Tibial nerve (tissue), 4 donors: ENCODE measurements around the gene TP73.

Experiments used
- EP300 ChIP-seq, 2 donors: sonication (generic); formaldehyde crosslinking; IDR thresholded peaks; one replicate each; pipeline ENCODE4 v1.6.1; 2017; ENCODE audit warnings: antibody characterized with exemption in 2 of 2, mild to moderate bottlenecking in 1 of 2
- POLR2A ChIP-seq, 2 donors: fragments of 450-650 bp; IDR thresholded peaks; one replicate each; pipeline ENCODE4 v1.6.1; 2017; ENCODE audit warnings: antibody characterized with exemption in 2 of 2, mild to moderate bottlenecking in 2 of 2, moderate library complexity in 2 of 2
- TF ChIP-seq, protein P1 (sequence below), 5 experiments: fragments of 200-600 bp in 3 of 5; fragments of 450-650 bp in 2 of 5; sonication (generic) in 3 of 5; IDR thresholded peaks; one replicate each; pipeline ENCODE4 v1.5.1; 2016 to 2019; ENCODE audit warnings: antibody characterized with exemption in 5 of 5, mild to moderate bottlenecking in 3 of 5, moderate library complexity in 2 of 5

DNA sequence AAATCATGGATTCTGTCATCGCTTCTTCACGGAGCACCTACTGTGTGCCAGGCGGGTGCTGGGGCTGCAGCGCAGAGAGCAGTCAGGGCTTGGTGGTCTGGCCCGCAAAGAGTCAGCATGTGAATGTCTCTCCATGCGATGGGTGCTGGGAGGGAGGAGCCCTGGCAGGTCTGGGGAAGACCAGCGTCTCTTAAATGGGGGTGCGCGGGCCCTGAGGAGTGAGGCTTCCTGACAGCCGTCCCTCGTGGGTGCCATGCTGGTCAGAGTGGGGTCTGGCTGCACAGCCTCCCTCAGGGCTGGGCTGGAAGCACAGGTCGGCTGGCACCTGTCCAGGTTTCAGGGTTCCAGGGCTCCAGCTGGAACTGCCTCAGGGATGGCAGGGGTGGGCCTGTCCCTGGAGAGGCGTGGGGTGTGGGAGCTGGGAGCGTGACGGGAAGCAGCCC is 18.5 kb downstream of the TP73 start:
- TF ChIP-seq, protein P1, sequence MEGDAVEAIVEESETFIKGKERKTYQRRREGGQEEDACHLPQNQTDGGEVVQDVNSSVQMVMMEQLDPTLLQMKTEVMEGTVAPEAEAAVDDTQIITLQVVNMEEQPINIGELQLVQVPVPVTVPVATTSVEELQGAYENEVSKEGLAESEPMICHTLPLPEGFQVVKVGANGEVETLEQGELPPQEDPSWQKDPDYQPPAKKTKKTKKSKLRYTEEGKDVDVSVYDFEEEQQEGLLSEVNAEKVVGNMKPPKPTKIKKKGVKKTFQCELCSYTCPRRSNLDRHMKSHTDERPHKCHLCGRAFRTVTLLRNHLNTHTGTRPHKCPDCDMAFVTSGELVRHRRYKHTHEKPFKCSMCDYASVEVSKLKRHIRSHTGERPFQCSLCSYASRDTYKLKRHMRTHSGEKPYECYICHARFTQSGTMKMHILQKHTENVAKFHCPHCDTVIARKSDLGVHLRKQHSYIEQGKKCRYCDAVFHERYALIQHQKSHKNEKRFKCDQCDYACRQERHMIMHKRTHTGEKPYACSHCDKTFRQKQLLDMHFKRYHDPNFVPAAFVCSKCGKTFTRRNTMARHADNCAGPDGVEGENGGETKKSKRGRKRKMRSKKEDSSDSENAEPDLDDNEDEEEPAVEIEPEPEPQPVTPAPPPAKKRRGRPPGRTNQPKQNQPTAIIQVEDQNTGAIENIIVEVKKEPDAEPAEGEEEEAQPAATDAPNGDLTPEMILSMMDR (IDR thresholded peaks at IDR 0.05): no peak
- no peak for TF ChIP-seq POLR2A (IDR thresholded peaks at IDR 0.05)
- no peak for TF ChIP-seq EP300 (IDR thresholded peaks at IDR 0.05)
